ENCODE results near the gene SMURF1.
"Not testable (repeated sequence)": the region's sequence is repeated elsewhere in the genome, so short reads cannot be mapped to it uniquely, and the experiment has no call there.

SMURF1 gene

DNA sequence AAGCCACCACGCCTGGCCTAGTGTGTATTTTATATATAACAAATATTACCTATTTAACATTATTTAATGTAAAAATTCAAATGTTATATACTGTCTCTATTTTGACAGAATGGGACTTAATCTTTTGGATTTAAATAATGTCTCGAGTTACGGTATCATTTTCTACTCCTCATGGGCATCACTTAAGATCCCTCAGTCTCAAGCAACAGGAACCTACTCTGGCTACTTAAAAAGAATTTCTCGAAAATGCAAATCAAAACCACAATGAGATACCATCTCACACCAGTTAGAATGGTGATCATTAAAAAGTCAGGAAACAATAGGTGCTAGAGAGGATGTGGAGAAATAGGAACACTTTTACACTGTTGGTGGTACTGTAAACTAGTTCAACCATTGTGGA lies 19.8 kb upstream of the SMURF1 start:
- H3K9me3 Mint-ChIP-seq; H3K27ac Mint-ChIP-seq; H3K27me3 Mint-ChIP-seq (ENCODE audit: low read depth); H3K36me3 Mint-ChIP-seq (ENCODE audit: low read depth); H3K4me1 Mint-ChIP-seq (ENCODE audit: low read depth); H3K4me3 Mint-ChIP-seq: not testable (repeated sequence)

DNA sequence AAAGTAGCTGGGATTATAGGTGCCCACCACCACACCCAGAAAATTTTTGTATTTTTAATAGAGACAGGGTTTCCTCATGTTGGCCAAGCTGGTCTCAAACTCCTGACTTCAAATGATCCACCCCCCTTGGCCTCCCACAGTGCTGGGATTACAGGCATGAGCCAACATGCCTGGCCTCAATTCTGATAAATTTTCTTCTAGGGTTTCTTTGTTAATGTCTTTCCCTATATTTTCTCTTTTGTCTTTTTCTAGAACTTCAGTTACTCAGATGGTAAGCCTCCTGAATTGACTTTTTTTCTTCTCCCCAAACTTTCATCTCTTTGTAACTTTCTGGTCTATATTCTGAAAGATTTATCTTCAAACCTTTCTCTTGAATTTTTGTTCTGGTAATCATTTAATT lies 12.7 kb upstream of the SMURF1 start:
- no peak overlapping the region for H3K27ac Mint-ChIP-seq
- no peak overlapping the region for H3K4me3 Mint-ChIP-seq
- no peaks in the 10 kb centered on the region for H3K36me3 Mint-ChIP-seq (ENCODE audit: low read depth)
- no peaks in the 10 kb centered on the region for H3K4me1 Mint-ChIP-seq (ENCODE audit: low read depth)
- H3K9me3 Mint-ChIP-seq, result no peaks in the 10 kb centered on the region
- H3K27me3 Mint-ChIP-seq (ENCODE audit: low read depth), result peaks cover 23% of the 10 kb centered on the region

DNA sequence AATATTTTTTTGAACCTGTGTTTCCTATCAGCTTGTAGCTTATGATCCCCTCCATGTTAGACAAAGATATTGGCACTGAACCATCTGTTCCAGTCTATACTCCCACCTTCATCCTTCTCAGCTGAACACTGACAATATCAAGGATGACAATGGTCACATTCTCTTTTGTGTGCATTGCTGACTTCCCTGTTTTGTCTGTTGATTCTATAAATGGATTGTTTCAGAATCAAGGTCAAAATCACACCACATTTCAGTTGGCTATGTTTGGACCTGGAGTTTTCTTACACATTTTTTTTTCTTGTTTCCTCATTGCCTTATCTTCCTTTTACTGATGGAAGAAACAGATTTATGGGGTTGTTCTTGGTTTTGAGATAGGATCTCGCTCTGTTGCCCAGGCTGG lies 11.3 kb upstream of the SMURF1 start:
- H3K27me3 Mint-ChIP-seq (ENCODE audit: low read depth), result peaks cover 20% of the 10 kb centered on the region
- H3K36me3 Mint-ChIP-seq (ENCODE audit: low read depth), result no peaks in the 10 kb centered on the region
- H3K4me1 Mint-ChIP-seq (ENCODE audit: low read depth), result no peaks in the 10 kb centered on the region
- H3K4me3 Mint-ChIP-seq, result no peak overlapping the region
- H3K9me3 Mint-ChIP-seq, result no peaks in the 10 kb centered on the region
- H3K27ac Mint-ChIP-seq, result no peak overlapping the region

DNA sequence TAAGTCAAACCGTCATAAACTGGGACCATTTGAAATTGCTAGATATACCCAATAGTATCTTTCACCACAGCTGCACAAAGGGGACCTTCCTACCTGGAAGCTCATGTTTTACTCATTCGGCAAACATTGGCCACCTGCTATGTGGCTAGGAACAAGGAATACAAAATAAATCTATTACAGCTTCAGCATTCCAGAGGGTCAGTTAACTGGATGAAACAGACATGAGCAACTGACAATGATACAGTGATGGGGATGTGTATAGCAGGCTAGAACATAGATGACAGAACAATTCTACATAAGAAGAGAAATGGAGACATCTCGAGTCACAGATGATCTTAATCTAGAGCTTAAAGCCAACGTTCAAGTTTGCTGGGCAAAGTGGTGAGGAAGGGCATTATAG lies 3.1 kb upstream of the SMURF1 start:
- peaks cover 2% of the 10 kb centered on the region for H3K36me3 Mint-ChIP-seq (ENCODE audit: low read depth)
- H3K9me3 Mint-ChIP-seq, result no peaks in the 10 kb centered on the region
- no peak overlapping the region for H3K27ac Mint-ChIP-seq
- peaks cover 8% of the 10 kb centered on the region for H3K4me1 Mint-ChIP-seq (ENCODE audit: low read depth)
- H3K4me3 Mint-ChIP-seq, result no peak overlapping the region
- no peaks in the 10 kb centered on the region for H3K27me3 Mint-ChIP-seq (ENCODE audit: low read depth)

DNA sequence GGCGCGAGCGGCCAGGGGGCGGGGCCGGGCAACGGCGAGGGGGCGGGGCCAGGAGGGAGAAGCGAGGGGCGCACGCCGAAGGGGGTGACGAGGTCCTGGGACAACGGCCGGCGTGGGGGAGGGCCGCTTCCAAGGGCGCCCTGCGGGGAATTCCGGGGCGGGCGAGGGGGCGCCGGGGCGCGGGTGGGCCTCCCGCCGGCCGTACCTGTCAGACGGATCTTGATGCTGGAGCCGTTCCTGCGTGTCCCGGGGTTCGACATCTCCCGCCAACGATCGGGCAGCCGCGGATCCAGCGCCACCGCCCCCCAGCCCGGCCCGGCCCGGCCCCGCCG lies 421 bp downstream of the SMURF1 start:
- no peaks in the 10 kb centered on the region for H3K27me3 Mint-ChIP-seq (ENCODE audit: low read depth)
- peaks cover 28% of the 10 kb centered on the region for H3K4me1 Mint-ChIP-seq (ENCODE audit: low read depth)
- H3K36me3 Mint-ChIP-seq (ENCODE audit: low read depth), result peaks cover 8% of the 10 kb centered on the region
- peak overlapping the region; percentile 97 for H3K4me3 Mint-ChIP-seq
- peak overlapping the region; percentile 94 for H3K27ac Mint-ChIP-seq
- no peaks in the 10 kb centered on the region for H3K9me3 Mint-ChIP-seq

DNA sequence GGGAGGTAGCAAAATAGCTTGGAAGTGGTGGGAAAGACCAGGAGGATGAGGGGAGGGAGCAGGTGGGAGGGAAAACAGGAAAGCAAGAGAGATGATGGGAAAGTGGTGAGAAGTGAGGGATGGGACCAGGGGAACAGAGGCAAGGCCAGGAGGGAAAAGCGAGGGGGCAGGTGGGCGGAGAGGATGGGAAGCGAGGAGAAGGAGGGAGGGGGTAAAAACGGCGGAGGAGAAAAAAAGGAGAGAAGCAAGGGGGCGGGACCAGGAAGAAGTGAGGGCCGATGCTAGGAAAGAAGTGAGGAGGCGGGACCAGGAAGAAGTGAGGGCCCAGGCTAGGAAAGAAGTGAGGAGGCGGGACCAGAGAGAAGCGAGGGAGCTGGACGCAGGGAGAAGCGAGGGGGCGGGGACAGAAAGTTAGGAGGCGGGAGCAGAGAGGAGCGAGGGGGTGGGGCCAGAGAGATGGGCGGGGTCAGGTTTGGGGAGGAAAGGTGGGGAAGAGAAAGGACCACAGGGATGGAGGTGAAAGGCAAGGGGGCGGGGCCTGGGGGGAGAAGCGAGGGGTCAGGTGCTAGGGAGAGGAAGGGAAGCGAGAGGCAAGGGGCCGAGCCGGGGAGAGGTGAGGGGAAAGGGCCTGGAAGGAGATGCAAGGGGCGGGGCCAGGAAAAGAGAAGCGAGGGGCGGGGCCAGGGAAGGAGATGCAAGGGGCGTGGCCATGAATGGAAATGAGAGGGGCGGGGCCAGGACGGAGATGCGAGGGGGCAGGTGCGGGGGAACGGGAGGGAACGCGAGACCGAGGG lies 984 bp downstream of the SMURF1 start:
- peaks cover 8% of the 10 kb centered on the region for H3K36me3 Mint-ChIP-seq (ENCODE audit: low read depth)
- peaks cover 28% of the 10 kb centered on the region for H3K4me1 Mint-ChIP-seq (ENCODE audit: low read depth)
- peak overlapping the region; percentile 94 for H3K27ac Mint-ChIP-seq
- H3K4me3 Mint-ChIP-seq, result peak overlapping the region; percentile 97
- no peaks in the 10 kb centered on the region for H3K27me3 Mint-ChIP-seq (ENCODE audit: low read depth)
- H3K9me3 Mint-ChIP-seq, result no peaks in the 10 kb centered on the region

DNA sequence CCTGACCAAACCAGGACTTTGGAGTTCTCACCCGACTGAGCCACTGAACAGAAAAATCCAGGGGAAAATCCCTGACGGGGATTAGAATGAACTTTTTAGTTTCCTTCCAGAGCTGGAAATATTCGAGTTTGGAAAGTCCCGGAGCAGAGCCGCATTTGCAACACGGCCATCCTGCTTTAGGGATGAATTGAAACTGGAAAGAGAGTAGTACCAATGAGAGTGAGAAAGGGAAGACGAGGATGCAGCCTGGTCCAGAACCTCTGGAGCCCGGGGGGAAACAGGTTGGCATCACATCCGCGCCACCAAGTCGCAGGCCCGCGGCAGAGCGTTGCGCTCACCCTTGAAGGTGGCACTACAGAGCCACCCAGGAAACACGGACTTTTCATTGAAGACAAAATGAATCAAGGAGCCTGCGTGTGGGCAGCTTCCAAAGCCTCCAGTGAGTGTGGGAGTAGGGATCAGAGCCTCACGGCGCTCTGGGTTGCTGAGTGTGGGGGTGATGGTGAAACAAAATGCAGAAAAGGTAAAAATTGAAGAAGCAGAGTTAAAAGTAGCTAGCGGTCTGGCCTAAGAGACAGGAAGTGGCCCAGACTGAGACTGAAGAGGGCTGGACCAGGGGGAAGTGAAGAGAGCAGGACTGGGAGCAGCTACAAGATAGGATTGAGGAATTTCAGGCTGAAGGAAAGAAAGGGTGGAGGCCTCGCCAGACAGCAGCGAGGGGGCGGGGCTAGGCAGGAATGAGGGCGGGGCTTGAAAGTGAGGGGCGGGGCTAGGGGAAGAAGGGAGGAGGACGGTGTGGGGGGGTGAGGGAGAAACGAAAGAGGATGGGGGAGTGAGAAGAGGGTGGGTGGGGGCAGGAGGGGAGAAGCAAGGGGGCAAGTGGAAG lies 1.8 kb downstream of the SMURF1 start:
- peak overlapping the region; percentile 94 for H3K27ac Mint-ChIP-seq
- peaks cover 8% of the 10 kb centered on the region for H3K36me3 Mint-ChIP-seq (ENCODE audit: low read depth)
- no peaks in the 10 kb centered on the region for H3K9me3 Mint-ChIP-seq
- peak overlapping the region; percentile 97 for H3K4me3 Mint-ChIP-seq
- no peaks in the 10 kb centered on the region for H3K27me3 Mint-ChIP-seq (ENCODE audit: low read depth)
- peaks cover 28% of the 10 kb centered on the region for H3K4me1 Mint-ChIP-seq (ENCODE audit: low read depth)

DNA sequence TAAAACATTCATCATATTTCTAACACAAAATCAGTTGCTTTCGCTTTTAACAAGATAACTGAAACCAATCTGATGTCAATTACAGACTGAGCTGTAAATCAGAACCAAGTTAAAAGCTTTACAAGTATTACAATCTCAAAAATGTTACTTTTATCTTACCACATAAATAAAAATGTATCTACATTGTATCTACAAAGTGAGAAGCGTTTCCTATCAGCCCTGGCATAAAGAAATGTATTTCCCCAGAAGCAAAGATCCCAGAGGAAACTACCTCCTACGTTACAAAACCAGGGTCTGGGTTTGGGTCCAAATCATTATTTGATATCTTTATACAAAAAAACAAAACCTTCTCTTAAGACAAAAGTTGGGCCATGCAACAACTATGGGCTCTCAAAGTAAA lies 2.6 kb downstream of the SMURF1 start:
- H3K4me3 Mint-ChIP-seq, result peak overlapping the region; percentile 63
- no peak overlapping the region for H3K27ac Mint-ChIP-seq
- no peaks in the 10 kb centered on the region for H3K9me3 Mint-ChIP-seq
- peaks cover 28% of the 10 kb centered on the region for H3K4me1 Mint-ChIP-seq (ENCODE audit: low read depth)
- H3K36me3 Mint-ChIP-seq (ENCODE audit: low read depth), result peaks cover 8% of the 10 kb centered on the region
- no peaks in the 10 kb centered on the region for H3K27me3 Mint-ChIP-seq (ENCODE audit: low read depth)

DNA sequence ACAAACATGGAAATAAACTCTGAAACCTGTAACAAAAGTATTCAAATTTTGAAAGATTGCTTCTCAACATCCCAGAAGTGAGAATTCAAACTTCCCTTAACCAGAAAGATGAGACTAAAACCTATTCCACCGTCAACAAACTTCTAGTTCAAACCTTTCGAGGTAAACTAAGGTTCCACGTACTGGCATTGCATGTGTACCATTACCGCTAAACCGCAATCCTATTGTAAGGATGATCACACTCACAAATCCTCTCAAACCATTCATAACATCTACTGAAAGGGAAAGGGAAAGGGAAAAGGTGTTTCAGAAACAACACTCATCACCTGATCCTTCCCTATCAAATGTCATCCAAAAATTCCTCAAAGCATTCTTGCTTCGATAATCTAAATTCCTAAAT lies 3.1 kb downstream of the SMURF1 start:
- H3K4me3 Mint-ChIP-seq, result no peak overlapping the region
- H3K27me3 Mint-ChIP-seq (ENCODE audit: low read depth), result no peaks in the 10 kb centered on the region
- H3K4me1 Mint-ChIP-seq (ENCODE audit: low read depth), result peaks cover 28% of the 10 kb centered on the region
- no peaks in the 10 kb centered on the region for H3K9me3 Mint-ChIP-seq
- H3K36me3 Mint-ChIP-seq (ENCODE audit: low read depth), result peaks cover 8% of the 10 kb centered on the region
- H3K27ac Mint-ChIP-seq, result no peak overlapping the region

DNA sequence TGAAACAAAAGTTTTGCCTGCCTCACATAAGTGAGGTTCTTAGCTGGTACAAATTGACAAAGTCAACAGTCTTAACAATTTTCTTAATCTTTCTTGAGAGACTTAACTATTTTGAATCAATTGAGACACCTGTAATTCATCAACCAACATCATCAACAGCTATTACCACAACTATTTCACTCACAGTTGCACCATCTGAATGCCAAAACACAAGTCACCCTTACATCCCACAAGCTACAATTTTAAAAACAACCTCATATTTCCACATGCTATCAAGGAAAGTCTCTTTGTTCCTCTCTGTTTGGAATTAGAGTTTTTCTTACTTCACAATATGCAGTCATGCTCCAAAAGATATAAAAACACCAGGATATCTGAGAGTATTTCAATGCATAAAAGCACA lies 4.9 kb downstream of the SMURF1 start:
- Mint-ChIP-seq H3K27ac (no peak overlapping the region), H3K9me3 (no peaks in the 10 kb centered on the region), H3K36me3 (ENCODE audit: low read depth) (peaks cover 8% of the 10 kb centered on the region), H3K4me1 (ENCODE audit: low read depth) (peaks cover 28% of the 10 kb centered on the region), H3K4me3 (no peak overlapping the region), H3K27me3 (ENCODE audit: low read depth) (no peaks in the 10 kb centered on the region)

DNA sequence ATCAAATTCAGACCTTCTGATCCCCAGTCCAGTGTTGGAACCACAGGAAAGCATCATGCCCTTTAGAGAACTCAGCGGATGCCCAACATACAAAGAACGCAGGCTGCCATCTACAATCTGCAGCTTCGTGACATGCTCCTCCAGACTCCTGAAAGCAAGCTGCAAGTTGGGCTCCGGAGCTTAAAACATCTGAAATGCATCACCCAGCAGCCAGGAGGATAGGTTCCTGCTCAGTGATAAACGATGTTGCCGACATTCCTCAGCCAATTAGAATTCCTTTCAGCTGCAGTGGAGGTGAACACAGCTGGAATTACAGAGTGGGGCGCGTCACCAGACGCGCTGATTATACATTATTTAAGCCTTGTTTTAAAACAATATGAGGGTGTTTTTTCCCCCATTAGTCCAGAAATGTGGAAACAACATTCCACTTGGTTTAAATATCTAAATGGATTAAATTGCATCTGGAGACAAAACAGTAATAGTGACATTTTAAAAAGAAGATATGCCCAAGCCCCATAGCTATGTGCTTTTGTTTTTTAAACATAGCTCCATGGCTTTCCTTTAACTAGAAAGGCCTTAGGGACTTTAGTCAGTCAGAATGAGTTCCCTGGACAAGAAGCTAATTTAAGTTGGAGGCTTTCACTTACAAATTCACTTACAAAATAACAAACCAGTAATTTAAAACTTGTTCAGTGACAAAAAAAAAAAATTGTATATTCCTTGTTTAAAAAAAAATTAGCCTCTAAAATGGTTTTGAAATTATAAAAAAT lies 6.3 kb downstream of the SMURF1 start:
- Mint-ChIP-seq H3K4me1 (ENCODE audit: low read depth) (peaks cover 31% of the 10 kb centered on the region), H3K9me3 (no peaks in the 10 kb centered on the region), H3K27me3 (ENCODE audit: low read depth) (no peaks in the 10 kb centered on the region), H3K27ac (no peak overlapping the region), H3K36me3 (ENCODE audit: low read depth) (peaks cover 8% of the 10 kb centered on the region), H3K4me3 (no peak overlapping the region)

DNA sequence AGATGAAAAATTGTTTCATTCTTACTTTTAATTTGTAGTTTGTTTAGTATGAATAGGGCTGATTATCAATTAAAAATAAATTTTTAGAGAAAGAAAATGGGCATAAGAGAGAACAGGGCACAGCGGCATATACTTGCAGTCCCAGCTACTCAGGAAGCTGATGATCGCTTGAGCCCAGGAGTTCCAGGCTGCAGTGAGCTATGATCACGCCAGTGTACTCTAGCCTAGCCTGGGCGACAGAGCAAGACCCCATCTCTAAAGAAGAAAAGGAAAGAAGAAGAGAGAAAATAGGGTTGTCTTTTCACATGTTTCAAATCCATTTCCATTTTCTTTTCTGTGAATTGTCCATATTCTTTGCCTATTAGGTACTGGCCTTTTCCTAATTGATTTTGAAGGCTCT lies 8.0 kb downstream of the SMURF1 start:
- no peaks in the 10 kb centered on the region for H3K27me3 Mint-ChIP-seq (ENCODE audit: low read depth)
- peaks cover 16% of the 10 kb centered on the region for H3K4me1 Mint-ChIP-seq (ENCODE audit: low read depth)
- H3K27ac Mint-ChIP-seq, result no peak overlapping the region
- peaks cover 4% of the 10 kb centered on the region for H3K36me3 Mint-ChIP-seq (ENCODE audit: low read depth)
- no peak overlapping the region for H3K4me3 Mint-ChIP-seq
- H3K9me3 Mint-ChIP-seq, result no peaks in the 10 kb centered on the region

DNA sequence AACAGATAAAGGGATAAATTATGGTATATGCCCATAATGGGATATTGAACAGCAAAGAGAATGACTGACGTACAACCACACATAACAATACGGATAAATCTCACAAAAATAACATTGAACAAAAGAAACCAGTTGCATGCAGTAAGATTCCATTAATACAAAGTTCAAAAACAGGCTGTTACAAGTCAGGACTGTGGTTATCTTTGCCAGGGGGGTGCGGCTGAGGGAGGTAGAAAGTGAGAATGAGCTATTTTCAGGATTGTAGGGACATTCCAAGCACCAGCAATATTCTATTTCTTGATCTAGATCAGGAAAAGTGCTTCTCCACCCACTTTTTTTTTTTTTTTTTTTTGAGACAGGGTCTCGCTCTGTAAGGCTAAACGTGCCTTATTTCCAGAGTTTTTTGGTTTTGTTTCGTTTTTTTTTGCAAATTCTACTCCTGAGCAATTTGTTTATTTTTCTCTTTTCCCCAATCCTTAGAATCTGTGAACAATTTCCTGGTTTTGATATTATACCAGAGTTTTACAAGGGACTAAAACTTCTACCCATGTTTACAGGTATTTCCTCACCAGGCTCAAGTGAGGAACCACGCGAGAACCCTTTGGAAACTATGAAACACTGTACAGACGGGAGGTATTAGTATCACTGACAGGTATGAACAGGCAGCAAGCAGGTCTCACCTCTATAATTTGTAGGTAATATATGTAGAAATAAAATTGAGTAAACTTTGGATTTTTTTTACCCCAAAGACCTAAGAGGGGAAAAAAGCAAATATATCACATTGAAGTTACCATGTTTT lies 9.9 kb downstream of the SMURF1 start:
- Mint-ChIP-seq H3K4me3 (no peak overlapping the region), H3K4me1 (ENCODE audit: low read depth) (peaks cover 10% of the 10 kb centered on the region), H3K27ac (no peak overlapping the region), H3K36me3 (ENCODE audit: low read depth) (no peaks in the 10 kb centered on the region), H3K27me3 (ENCODE audit: low read depth) (no peaks in the 10 kb centered on the region), H3K9me3 (no peaks in the 10 kb centered on the region)

Data from T-helper 1 cell treated with Interleukin-12 subunit alpha and Interleukin-12 subunit beta and Interleukin-4 antibody, amounts not matched to agents 30 μg/mL and 1 μg/mL, for 36 hours (primary cell).